Fibroblast of lung (primary cell): ENCODE data around the gene PRKCD.

Experiments
- EZH2 ChIP-seq: IDR thresholded peaks from 2 replicates; pipeline ENCODE4 v1.5.1; 2012; ENCODE audit warnings: low read length, control low read depth, mild to moderate bottlenecking; ENCODE audit errors: missing control alignments
- TF ChIP-seq, protein P1 (sequence below), 2 donors: IDR thresholded peaks in 1 of 2; conservative IDR thresholded peaks in 1 of 2; 1 replicate in 1 of 2; 2 replicates in 1 of 2; pipeline ENCODE4 v1.5.1; 2011 to 2012; ENCODE audit warnings: low read length in 2 of 2, control low read depth in 1 of 2, inconsistent platforms in 1 of 2, low read depth in 1 of 2, mild to moderate bottlenecking in 1 of 2

DNA sequence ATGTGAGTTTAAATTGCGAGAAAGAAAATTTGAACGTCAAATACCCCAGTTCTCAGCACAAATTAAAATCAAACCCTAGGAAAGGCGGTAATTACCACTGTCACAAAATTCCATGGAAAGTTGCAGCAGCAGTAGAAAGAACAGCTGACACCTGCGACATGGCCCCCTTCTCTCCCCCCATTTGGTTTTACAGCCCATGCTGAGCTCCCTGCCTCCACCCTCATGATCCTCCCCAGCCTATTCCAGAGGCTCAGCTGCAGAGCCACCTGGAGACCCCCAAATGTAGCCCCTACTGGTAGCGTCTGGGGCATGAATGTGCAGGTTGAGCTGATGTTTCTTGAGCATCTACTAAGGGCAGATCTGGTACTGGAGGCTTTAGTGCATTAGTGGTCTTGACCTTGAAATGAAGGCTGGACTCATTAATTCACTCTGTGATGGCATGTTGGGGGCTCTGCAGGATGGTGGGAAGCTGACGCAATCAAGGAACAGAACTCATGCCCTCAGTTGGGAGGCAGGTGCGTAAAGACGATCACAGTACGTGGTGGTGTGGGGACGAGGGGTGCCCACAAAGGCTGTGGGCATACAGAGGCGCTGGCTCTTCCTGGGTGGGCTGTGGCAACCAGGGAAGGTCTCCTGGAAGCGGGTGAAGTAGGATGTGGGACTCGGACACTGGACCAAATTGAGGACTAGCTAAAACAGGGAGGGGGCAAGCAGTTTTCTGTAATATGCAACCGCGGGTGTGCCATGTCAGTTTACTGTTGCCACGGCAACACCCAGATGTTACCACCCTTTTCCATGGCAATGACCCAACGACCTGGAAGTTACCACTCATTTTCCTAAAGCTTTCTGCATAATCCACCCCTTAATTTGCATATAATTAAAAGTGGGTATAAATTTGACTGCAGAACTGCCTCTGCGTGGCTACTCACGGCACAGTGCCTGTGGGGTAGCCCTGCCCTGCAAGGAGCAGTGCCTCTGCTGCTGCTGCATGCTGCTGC, 39.8 kb downstream of the PRKCD start:
- TF ChIP-seq, protein P1, sequence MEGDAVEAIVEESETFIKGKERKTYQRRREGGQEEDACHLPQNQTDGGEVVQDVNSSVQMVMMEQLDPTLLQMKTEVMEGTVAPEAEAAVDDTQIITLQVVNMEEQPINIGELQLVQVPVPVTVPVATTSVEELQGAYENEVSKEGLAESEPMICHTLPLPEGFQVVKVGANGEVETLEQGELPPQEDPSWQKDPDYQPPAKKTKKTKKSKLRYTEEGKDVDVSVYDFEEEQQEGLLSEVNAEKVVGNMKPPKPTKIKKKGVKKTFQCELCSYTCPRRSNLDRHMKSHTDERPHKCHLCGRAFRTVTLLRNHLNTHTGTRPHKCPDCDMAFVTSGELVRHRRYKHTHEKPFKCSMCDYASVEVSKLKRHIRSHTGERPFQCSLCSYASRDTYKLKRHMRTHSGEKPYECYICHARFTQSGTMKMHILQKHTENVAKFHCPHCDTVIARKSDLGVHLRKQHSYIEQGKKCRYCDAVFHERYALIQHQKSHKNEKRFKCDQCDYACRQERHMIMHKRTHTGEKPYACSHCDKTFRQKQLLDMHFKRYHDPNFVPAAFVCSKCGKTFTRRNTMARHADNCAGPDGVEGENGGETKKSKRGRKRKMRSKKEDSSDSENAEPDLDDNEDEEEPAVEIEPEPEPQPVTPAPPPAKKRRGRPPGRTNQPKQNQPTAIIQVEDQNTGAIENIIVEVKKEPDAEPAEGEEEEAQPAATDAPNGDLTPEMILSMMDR (conservative IDR thresholded peaks at IDR 0.05 in 1 of 2, IDR thresholded peaks at IDR 0.05 in 1 of 2; ENCODE audit: low read depth in 1 of 2, low read length in 2 of 2) = no peak
- TF ChIP-seq EZH2 = no peak
